HepG2 (cell line): Measurements from ENCODE around the gene IGDCC3. TPM values are rescaled to one million over a fixed set of nuclear protein-coding genes. Genes with fewer than 3 reads are reported as not detected.

Source experiments
- ATAC-seq: fragments of 200-7000 bp; cut with Tn5 transposase; 3 replicates; pipeline ENCODE4 v1.9.1; 2020; ENCODE audit warnings: mild to moderate bottlenecking, moderate library complexity
- BruUV-seq: library from RNA; stranded (reverse); fragments of 400-500 nt; replicated peaks from 2 replicates; lab custom pipeline; 2021; lab: Mats Ljungman, UMichigan
- CTCF ChIA-PET: fragments of 300-600 bp; formaldehyde crosslinking; extraction: SDS; loops from one replicate; lab custom pipeline; 2021; ENCODE audit warnings: low total read pairs, inconsistent platforms, low intra/inter-chr PET ratio; lab: Yijun Ruan, JAX
- POLR2A ChIA-PET: fragments of 350-600 bp; sonication (Branson Sonifier 250); formaldehyde crosslinking; loops from one replicate; lab custom pipeline; 2020; ENCODE audit warnings: antibody characterized with exemption, inconsistent platforms; lab: Yijun Ruan, JAX
- DNase-seq: peaks from one replicate; pipeline ENCODE4 v3.0.0-alpha.2; 2015; ENCODE audit warnings: low spot score
- FAIRE-seq: peaks from 3 replicates; lab custom pipeline; 2011; peaks lifted over from hg19 to GRCh38; lab: Jason Lieb, UNC
- H2AFZ ChIP-seq: one replicate; pipeline ENCODE4 v1.6.1; 2011; ENCODE audit warnings: low read length, inconsistent platforms
- H3K27ac ChIP-seq: fragments of 300-600 bp; 3 replicates; pipeline ENCODE4 v1.8.0; 2011; ENCODE audit warnings: mixed run types, mild to moderate bottlenecking, mixed read lengths, low read length, inconsistent platforms; ENCODE audit not compliant: insufficient read depth; ENCODE audit errors: extremely low read length
- H3K27me3 ChIP-seq, 2 experiments: fragments of 200-600 bp in 1 of 2; 2 replicates in 1 of 2; 3 replicates in 1 of 2; pipeline versions ENCODE4 v1.6.0 to v1.8.0; 2011; ENCODE audit warnings: low read length in 2 of 2, mild to moderate bottlenecking in 2 of 2, moderate library complexity in 2 of 2, inconsistent platforms in 1 of 2; ENCODE audit not compliant: insufficient read depth in 2 of 2, control insufficient read depth in 1 of 2
- H3K36me3 ChIP-seq, 2 experiments: fragments of 200-600 bp in 1 of 2; replicated peaks in 1 of 2; 2 replicates in 1 of 2; 3 replicates in 1 of 2; pipeline versions ENCODE4 v1.5.1 to v1.8.0; 2011; ENCODE audit warnings: low read length in 2 of 2, inconsistent platforms in 1 of 2; ENCODE audit not compliant: insufficient read depth in 2 of 2, control insufficient read depth in 1 of 2
- H3K4me1 ChIP-seq: 2 replicates; pipeline ENCODE4 v1.5.1; 2012; ENCODE audit warnings: low read length, inconsistent platforms; ENCODE audit not compliant: insufficient read depth
- H3K4me2 ChIP-seq: 2 replicates; pipeline ENCODE4 v1.6.0; 2011; ENCODE audit warnings: low read depth, low read length, inconsistent platforms
- H3K4me3 ChIP-seq, 3 experiments: fragments of 200-600 bp in 1 of 3; sonication (generic), shearing (Covaris generic) in 1 of 3; replicated peaks in 1 of 3; 2 replicates each; pipeline ENCODE4 v1.5.1; 2011 to 2016; ENCODE audit warnings: low read length in 3 of 3, inconsistent platforms in 2 of 3, low read depth in 2 of 3, mild to moderate bottlenecking in 2 of 3, control low read depth in 1 of 3, mixed read lengths in 1 of 3; ENCODE audit not compliant: insufficient read depth in 1 of 3
- H3K79me2 ChIP-seq: one replicate; pipeline ENCODE4 v1.6.1; 2011; ENCODE audit warnings: low read length, inconsistent platforms; ENCODE audit not compliant: insufficient read depth
- H3K9ac ChIP-seq: 2 replicates; pipeline ENCODE4 v1.6.0; 2011; ENCODE audit warnings: mild to moderate bottlenecking, low read depth, low read length, inconsistent platforms; ENCODE audit not compliant: insufficient read depth
- H3K9me3 ChIP-seq: 2 replicates; pipeline ENCODE4 v1.5.1; 2012; ENCODE audit warnings: mild to moderate bottlenecking, low read length
- H4K20me1 ChIP-seq: 2 replicates; pipeline ENCODE4 v1.6.0; 2011; ENCODE audit warnings: inconsistent platforms, mild to moderate bottlenecking, low read length, moderate library complexity; ENCODE audit not compliant: insufficient read depth
- ASH2L ChIP-seq: fragments of 300-600, 200-600 bp; sonication (generic); IDR thresholded peaks from 2 replicates; pipeline ENCODE4 v1.7.0; 2017; ENCODE audit warnings: low read depth, mild to moderate bottlenecking, moderate library complexity, mixed read lengths, low read length; ENCODE audit not compliant: insufficient read length
- BHLHE40 ChIP-seq: IDR thresholded peaks from 2 replicates; pipeline ENCODE4 v1.6.1; 2011; ENCODE audit warnings: low read length, improper control_type of control experiment
- CBX1 ChIP-seq: IDR thresholded peaks from one replicate; pipeline ENCODE4 v1.6.1; 2016; ENCODE audit warnings: antibody characterized with exemption, low read depth
- CREBL2 ChIP-seq: sonication (generic); formaldehyde crosslinking; IDR thresholded peaks from 2 replicates; pipeline ENCODE4 v1.8.1; 2023; ENCODE audit warnings: missing genetic modification reagents, mild to moderate bottlenecking, borderline replicate concordance
- GATAD2A ChIP-seq: IDR thresholded peaks from 2 replicates; pipeline ENCODE4 v1.6.1; 2016
- GFI1 ChIP-seq: sonication (generic); formaldehyde crosslinking; IDR thresholded peaks from 2 replicates; pipeline ENCODE4 v1.5.0; 2020; ENCODE audit warnings: missing genetic modification reagents, mild to moderate bottlenecking, borderline replicate concordance
- HBP1 ChIP-seq: IDR thresholded peaks from 2 replicates; pipeline ENCODE4 v1.6.1; 2016; ENCODE audit warnings: low read depth, control low read depth
- MAFF ChIP-seq: IDR thresholded peaks from 2 replicates; pipeline ENCODE4 v1.6.1; 2011; ENCODE audit warnings: low read depth, low read length, improper control_type of control experiment
- MAFK ChIP-seq, 2 experiments: IDR thresholded peaks in 1 of 2; conservative IDR thresholded peaks in 1 of 2; 2 replicates each; pipeline ENCODE4 v1.6.1; 2011; ENCODE audit warnings: improper control_type of control experiment in 2 of 2, low read length in 2 of 2
- THAP7 ChIP-seq: sonication (generic); formaldehyde crosslinking; IDR thresholded peaks from 2 replicates; pipeline ENCODE4 v1.8.1; 2023; ENCODE audit warnings: mild to moderate bottlenecking, missing genetic modification reagents
- ZC3H13 ChIP-seq: sonication (generic); formaldehyde crosslinking; IDR thresholded peaks from 2 replicates; pipeline ENCODE4 v1.8.1; 2023; ENCODE audit warnings: mild to moderate bottlenecking, missing genetic modification reagents, moderate library complexity
- ZNF337 ChIP-seq: sonication (generic); formaldehyde crosslinking; IDR thresholded peaks from 2 replicates; pipeline ENCODE4 v1.5.1; 2020; ENCODE audit warnings: missing genetic modification reagents, low read depth, mild to moderate bottlenecking, borderline replicate concordance
- WGBS: methylation state at CpG from one replicate; pipeline ENCODE4 v1.1.6; 2017; ENCODE audit warnings: low lambda C conversion rate; 5-methylcytosine and 5-hydroxymethylcytosine counted together
- in situ Hi-C: cut with HindIII; loops from 2 replicates; pipeline ENCODE4 v1.10.0; 2017; ENCODE audit warnings: low pct_unique_long_range_greater_than_20kb; ENCODE audit not compliant: extremely low pct_ligation_motif_present
- intact Hi-C: fragments of 100-400 bp; cut with micrococcal nuclease; formaldehyde crosslinking; loops from one replicate; pipeline ENCODE4 v1.10.0; 2022; ENCODE audit not compliant: unreplicated experiment
- polyA plus RNA-seq, 8 experiments: library from polyadenylated mRNA; depleted of rRNA in 3 of 8; stranded (reverse) in 7 of 8; unstranded in 1 of 8; fragments of >200 nt; fragmentation: Illumina TruSeq in 4 of 8; extraction: Trizol in 4 of 8; gene quantifications; 2 replicates each; pipeline versions ENCODE4 v1.2.1 to v1.2.3, GENCODE V29; 2011 to 2016; ENCODE audit warnings: low read depth in 4 of 8, missing spikeins in 1 of 8, mixed read lengths in 1 of 8; ENCODE audit not compliant: insufficient read depth in 1 of 8
- total RNA-seq, 5 experiments: library from RNA; depleted of rRNA; stranded (reverse); fragments of >200 nt; fragmentation: Illumina TruSeq; extraction: Trizol; gene quantifications; 2 replicates each; pipeline ENCODE4 v1.2.3, GENCODE V29; 2016; ENCODE audit warnings: low read depth in 1 of 5
- TF ChIP-seq, protein P1 (sequence below): sonication (generic); formaldehyde crosslinking; IDR thresholded peaks from 2 replicates; pipeline ENCODE4 v1.5.1; 2020; ENCODE audit warnings: mild to moderate bottlenecking, missing genetic modification reagents, moderate library complexity

IGDCC3 gene
- total and polyA plus RNA-seq, 2 of the 13 experiments (the other 11 are each of a cell fraction or from before 2014, with no cell fraction given): 30.1 to 51.8 TPM

DNA sequence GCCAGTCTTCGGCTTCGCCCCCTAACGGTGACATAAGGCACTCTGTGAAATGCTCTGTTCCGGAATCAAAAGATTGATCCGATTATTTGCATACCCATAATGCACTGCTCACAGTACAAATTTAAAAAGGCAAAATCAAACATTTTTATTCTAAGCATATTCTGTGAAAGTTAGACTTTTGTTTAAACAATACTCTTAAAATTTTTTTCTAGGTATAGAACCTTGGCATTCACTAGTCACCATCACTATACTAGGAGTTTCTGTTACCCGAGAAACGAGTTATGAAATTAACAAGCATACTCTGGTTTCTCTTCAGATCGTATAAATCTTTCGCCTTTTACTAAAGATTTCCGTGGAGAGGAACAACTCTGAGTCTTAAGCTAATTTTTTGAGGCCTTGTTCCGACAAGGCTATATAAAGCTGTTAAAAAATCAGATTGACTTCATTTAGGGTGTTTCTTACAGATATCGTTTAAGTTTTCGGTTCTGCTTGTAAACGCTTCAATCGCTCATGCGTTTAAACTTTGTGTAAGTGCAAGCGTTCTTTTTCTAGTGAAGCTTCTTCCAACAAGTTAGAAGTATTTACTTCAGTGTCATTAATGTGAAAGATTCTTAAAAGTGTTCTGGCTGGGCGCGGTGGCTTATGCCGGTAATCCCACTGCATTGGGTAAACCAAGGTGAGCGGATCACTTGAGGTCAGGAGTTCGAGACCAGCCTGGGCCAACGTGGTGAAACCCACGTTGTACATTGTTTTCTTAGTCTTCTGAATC is 73.2 kb downstream of the IGDCC3 start, which contains the start of gene RNU5B-1 (continued):
- no peak for TF ChIP-seq CREBL2
- TF ChIP-seq, protein P1, sequence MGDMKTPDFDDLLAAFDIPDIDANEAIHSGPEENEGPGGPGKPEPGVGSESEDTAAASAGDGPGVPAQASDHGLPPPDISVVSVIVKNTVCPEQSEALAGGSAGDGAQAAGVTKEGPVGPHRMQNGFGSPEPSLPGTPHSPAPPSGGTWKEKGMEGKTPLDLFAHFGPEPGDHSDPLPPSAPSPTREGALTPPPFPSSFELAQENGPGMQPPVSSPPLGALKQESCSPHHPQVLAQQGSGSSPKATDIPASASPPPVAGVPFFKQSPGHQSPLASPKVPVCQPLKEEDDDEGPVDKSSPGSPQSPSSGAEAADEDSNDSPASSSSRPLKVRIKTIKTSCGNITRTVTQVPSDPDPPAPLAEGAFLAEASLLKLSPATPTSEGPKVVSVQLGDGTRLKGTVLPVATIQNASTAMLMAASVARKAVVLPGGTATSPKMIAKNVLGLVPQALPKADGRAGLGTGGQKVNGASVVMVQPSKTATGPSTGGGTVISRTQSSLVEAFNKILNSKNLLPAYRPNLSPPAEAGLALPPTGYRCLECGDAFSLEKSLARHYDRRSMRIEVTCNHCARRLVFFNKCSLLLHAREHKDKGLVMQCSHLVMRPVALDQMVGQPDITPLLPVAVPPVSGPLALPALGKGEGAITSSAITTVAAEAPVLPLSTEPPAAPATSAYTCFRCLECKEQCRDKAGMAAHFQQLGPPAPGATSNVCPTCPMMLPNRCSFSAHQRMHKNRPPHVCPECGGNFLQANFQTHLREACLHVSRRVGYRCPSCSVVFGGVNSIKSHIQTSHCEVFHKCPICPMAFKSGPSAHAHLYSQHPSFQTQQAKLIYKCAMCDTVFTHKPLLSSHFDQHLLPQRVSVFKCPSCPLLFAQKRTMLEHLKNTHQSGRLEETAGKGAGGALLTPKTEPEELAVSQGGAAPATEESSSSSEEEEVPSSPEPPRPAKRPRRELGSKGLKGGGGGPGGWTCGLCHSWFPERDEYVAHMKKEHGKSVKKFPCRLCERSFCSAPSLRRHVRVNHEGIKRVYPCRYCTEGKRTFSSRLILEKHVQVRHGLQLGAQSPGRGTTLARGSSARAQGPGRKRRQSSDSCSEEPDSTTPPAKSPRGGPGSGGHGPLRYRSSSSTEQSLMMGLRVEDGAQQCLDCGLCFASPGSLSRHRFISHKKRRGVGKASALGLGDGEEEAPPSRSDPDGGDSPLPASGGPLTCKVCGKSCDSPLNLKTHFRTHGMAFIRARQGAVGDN (CRISPR knock-in tag): no peak

DNA sequence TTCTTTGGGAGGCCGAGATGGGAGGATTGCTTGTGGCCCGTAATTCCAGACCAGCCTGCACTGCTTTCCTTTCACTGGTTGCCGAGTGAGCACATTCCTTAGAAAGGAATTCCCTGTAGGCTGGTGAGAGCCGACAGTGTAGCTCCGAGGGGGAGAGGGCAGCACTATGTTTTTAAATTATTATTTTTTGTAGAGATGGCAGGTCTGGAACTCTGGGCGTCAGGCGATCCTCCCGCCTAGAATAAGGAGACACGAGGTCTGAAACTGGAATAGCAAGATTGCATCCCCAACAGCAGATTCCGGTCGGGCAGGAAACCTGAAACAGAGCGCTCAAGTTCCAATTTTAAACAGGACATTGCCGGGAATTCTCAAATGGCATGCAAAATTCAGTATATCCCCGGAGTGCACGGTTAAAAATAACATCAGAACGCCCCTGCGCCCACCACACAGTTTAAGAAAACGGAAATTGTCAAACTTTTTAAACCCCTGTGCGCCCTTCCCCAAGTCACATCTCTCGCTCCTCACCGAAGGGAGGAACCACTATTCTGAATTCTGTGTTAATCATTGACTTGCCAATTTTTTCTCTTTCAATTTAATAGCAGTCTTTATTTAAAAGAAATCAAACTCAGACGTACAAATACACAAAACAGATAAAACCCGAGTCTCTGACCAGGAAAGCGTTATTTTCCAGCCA is 74.0 kb downstream of the IGDCC3 start:
- no peaks in the 10 kb centered on the region for H3K36me3 ChIP-seq
- H4K20me1 ChIP-seq: no peaks in the 10 kb centered on the region
- DNase-seq: peak; percentile 50
- H3K9me3 ChIP-seq: no peaks in the 10 kb centered on the region
- peak; percentile 44 for ATAC-seq
- peak overlapping the region; percentile 65 for H2AFZ ChIP-seq
- BruUV-seq: no TSS peak
- no peaks in the 10 kb centered on the region; a peak in 1 of 5 replicates for H3K27me3 ChIP-seq
- no peak for FAIRE-seq
- H3K27ac ChIP-seq: peak overlapping the region; percentile 91
- CTCF ChIA-PET: interaction anchor here (1.0 kb wide), 1 partner anchor 115 kb away, joined by 5 read pairs; no protein-coding TSS in a partner anchor
- POLR2A ChIA-PET: interaction anchor here (0.8 to 2.4 kb wide), 30 partner anchors 9 to 1140 kb away, joined by 3 to 50 read pairs (median 6); partner anchors contain the start of genes CLPX, DPP8, IGDCC3 and PARP16
- in situ Hi-C loops (no loop called here), intact Hi-C loops (loop anchor here (1.0 kb wide), 2 partner anchors 8 kb away; partner anchors contain the start of gene RNU5A-1)
- peak overlapping the region; percentile 86 for H3K9ac ChIP-seq
- 2% methylated on average over 24 of the region's 24 CpGs for WGBS
- peak overlapping the region; percentile 94 for H3K4me2 ChIP-seq
- peaks cover 9% of the 10 kb centered on the region for H3K79me2 ChIP-seq
- H3K4me1 ChIP-seq: peaks cover 47% of the 10 kb centered on the region
- peak overlapping the region; percentile 62 to 81 (median 73) for H3K4me3 ChIP-seq
- TF ChIP-seq ZC3H13 (no peak), CBX1 (no peak), GFI1 (CRISPR knock-in tag) (0 out of 2 replicates have a peak, but pooled peaks have one; percentile 1), MAFK (conservative IDR thresholded peaks at IDR 0.05 in 1 of 2, IDR thresholded peaks at IDR 0.05 in 1 of 2; ENCODE audit: low read length in 2 of 2) (peak in 1 of 2 experiments; percentile 17; a peak in 2 of 4 replicates), HBP1 (0 out of 2 replicates have a peak, but pooled peaks have one; percentile 14), GATAD2A (CRISPR knock-in tag) (peak; percentile 17; the same call in 1 of the 2 replicates), ZNF337 (CRISPR knock-in tag) (no peak), MAFF (peak; percentile 42; the same call in 1 of the 2 replicates), BHLHE40 (no peak), THAP7 (CRISPR knock-in tag) (no peak), ASH2L (peak; percentile 33)
